Keratinocyte (primary cell): Measurements from ENCODE around the gene FGF1. TPM values are rescaled to one million over a fixed set of nuclear protein-coding genes. Genes with fewer than 3 reads are reported as not detected.

Experiments
- DNase-seq: peaks from one replicate; pipeline ENCODE4 v3.0.0-alpha.2; 2011; ENCODE audit warnings: low read depth, missing footprints, low spot score
- FAIRE-seq: peaks from 2 replicates; lab custom pipeline; 2011; peaks lifted over from hg19 to GRCh38; lab: Jason Lieb, UNC
- H2AFZ ChIP-seq: 2 replicates; pipeline ENCODE4 v1.6.0; 2012; ENCODE audit warnings: low read length, control low read depth, inconsistent platforms; ENCODE audit not compliant: control insufficient read depth
- H3K27ac ChIP-seq: 2 replicates; pipeline ENCODE4 v1.5.1; 2011; ENCODE audit warnings: low read length; ENCODE audit not compliant: control insufficient read depth, insufficient read depth
- H3K27me3 ChIP-seq: 3 replicates; pipeline ENCODE4 v1.6.0; 2011; ENCODE audit warnings: low read length; ENCODE audit not compliant: control insufficient read depth, insufficient read depth; ENCODE audit errors: extremely low read depth
- H3K36me3 ChIP-seq, 2 experiments: 2 replicates in 1 of 2; 3 replicates in 1 of 2; pipeline ENCODE4 v1.5.1; 2011; ENCODE audit warnings: low read length in 2 of 2, mild to moderate bottlenecking in 1 of 2; ENCODE audit not compliant: control insufficient read depth in 2 of 2, insufficient read depth in 2 of 2; ENCODE audit errors: extremely low read depth in 1 of 2
- H3K4me1 ChIP-seq: 3 replicates; pipeline ENCODE4 v1.5.1; 2011; ENCODE audit warnings: low read length; ENCODE audit not compliant: control insufficient read depth, insufficient read depth; ENCODE audit errors: extremely low read depth
- H3K4me2 ChIP-seq: 3 replicates; pipeline ENCODE4 v1.6.0; 2011; ENCODE audit warnings: low read depth, low read length; ENCODE audit not compliant: control insufficient read depth, insufficient read depth; ENCODE audit errors: extremely low read depth
- H3K4me3 ChIP-seq, 3 experiments: fragments of 200-600 bp in 1 of 3; sonication (generic) in 1 of 3; 2 replicates in 2 of 3; 3 replicates in 1 of 3; pipeline ENCODE4 v1.5.1; 2011 to 2016; ENCODE audit warnings: low read length in 3 of 3, mild to moderate bottlenecking in 3 of 3, control low read depth in 2 of 3, inconsistent platforms in 1 of 3, low read depth in 1 of 3, mixed read lengths in 1 of 3, mixed run types in 1 of 3, moderate library complexity in 1 of 3; ENCODE audit not compliant: control insufficient read depth in 2 of 3, insufficient read depth in 2 of 3; ENCODE audit errors: extremely low read depth in 1 of 3
- H3K79me2 ChIP-seq: 2 replicates; pipeline ENCODE4 v1.6.0; 2012; ENCODE audit warnings: low read length; ENCODE audit not compliant: control insufficient read depth, insufficient read depth
- H3K9ac ChIP-seq: 3 replicates; pipeline ENCODE4 v1.6.0; 2011; ENCODE audit warnings: low read length; ENCODE audit not compliant: control insufficient read depth, insufficient read depth; ENCODE audit errors: extremely low read depth
- H3K9me1 ChIP-seq: 3 replicates; pipeline ENCODE4 v1.6.0; 2011; ENCODE audit warnings: low read length; ENCODE audit not compliant: control insufficient read depth, insufficient read depth; ENCODE audit errors: extremely low read depth
- H3K9me3 ChIP-seq: 2 replicates; pipeline ENCODE4 v1.5.1; 2012; ENCODE audit warnings: low read depth, low read length; ENCODE audit not compliant: control insufficient read depth
- H4K20me1 ChIP-seq: 3 replicates; pipeline ENCODE4 v1.6.0; 2011; ENCODE audit warnings: low read length; ENCODE audit not compliant: control insufficient read depth, insufficient read depth; ENCODE audit errors: extremely low read depth
- EZH2 ChIP-seq: IDR thresholded peaks from one replicate; pipeline ENCODE4 v1.6.1; 2012; ENCODE audit warnings: inconsistent platforms, mild to moderate bottlenecking, low read length, moderate library complexity
- dilution Hi-C: fragments of 300-500 bp; cut with MboI; formaldehyde crosslinking; loops from one replicate; pipeline ENCODE4 v1.7.0; 2020; ENCODE audit warnings: low sequenced_read_pairs; ENCODE audit not compliant: extremely low pct_ligation_motif_present
- polyA minus RNA-seq, 3 experiments: library from RNA; depleted of rRNA, polyadenylated mRNA; stranded (reverse); fragments of >200 nt; gene quantifications; 1 replicate in 1 of 3; 2 replicates in 1 of 3; 3 replicates in 1 of 3; pipeline ENCODE4 v1.2.3, GENCODE V29; 2011
- polyA plus RNA-seq, 5 experiments: library from polyadenylated mRNA; depleted of rRNA in 3 of 5; stranded (reverse) in 3 of 5; stranded (forward) in 1 of 5; unstranded in 1 of 5; fragments of >200 nt; gene quantifications; 1 replicate in 1 of 5; 2 replicates in 3 of 5; 3 replicates in 1 of 5; pipeline versions ENCODE4 v1.2.1 to v1.2.3, GENCODE V29; 2011 to 2012; ENCODE audit warnings: missing spikeins in 2 of 5, low read depth in 1 of 5, low replicate concordance in 1 of 5
- TF ChIP-seq, protein P1 (sequence below), 3 experiments: IDR thresholded peaks in 1 of 3; conservative IDR thresholded peaks in 1 of 3; optimal IDR thresholded peaks in 1 of 3; 2 replicates in 2 of 3; 3 replicates in 1 of 3; pipeline versions ENCODE3 to v1.5.1; 2011; ENCODE audit warnings: low read length in 3 of 3, mild to moderate bottlenecking in 3 of 3, moderate library complexity in 2 of 3, control low read depth in 1 of 3, inconsistent platforms in 1 of 3; ENCODE audit not compliant: insufficient read depth in 2 of 3; ENCODE audit errors: extremely low read depth in 1 of 3

The FGF1 gene
- polyA plus RNA-seq (1.0 to 2.4 TPM (median 1.8 TPM) in 3 replicates), polyA minus RNA-seq (0.66 to 1.8 TPM (median 0.96 TPM) in 3 replicates)
- not detected for polyA plus RNA-seq (2011; ENCODE audit: low read depth)
- 0.55 and 0.56 TPM in 2 replicates for polyA plus RNA-seq (2011; cell fraction: cytosol; rRNA removed)
- polyA plus RNA-seq (2011; cell fraction: nucleus; rRNA removed): 0.33 and 0.43 TPM in 2 replicates
- 0.10 and 2.3 TPM in 2 replicates for polyA plus RNA-seq (2012; ENCODE audit: low replicate concordance)
- not detected for polyA minus RNA-seq (2011; cell fraction: cytosol; rRNA and poly(A)+ RNA removed)
- 0.11 and 2.6 TPM in 2 replicates for polyA minus RNA-seq (2011; cell fraction: nucleus; rRNA and poly(A)+ RNA removed)

DNA sequence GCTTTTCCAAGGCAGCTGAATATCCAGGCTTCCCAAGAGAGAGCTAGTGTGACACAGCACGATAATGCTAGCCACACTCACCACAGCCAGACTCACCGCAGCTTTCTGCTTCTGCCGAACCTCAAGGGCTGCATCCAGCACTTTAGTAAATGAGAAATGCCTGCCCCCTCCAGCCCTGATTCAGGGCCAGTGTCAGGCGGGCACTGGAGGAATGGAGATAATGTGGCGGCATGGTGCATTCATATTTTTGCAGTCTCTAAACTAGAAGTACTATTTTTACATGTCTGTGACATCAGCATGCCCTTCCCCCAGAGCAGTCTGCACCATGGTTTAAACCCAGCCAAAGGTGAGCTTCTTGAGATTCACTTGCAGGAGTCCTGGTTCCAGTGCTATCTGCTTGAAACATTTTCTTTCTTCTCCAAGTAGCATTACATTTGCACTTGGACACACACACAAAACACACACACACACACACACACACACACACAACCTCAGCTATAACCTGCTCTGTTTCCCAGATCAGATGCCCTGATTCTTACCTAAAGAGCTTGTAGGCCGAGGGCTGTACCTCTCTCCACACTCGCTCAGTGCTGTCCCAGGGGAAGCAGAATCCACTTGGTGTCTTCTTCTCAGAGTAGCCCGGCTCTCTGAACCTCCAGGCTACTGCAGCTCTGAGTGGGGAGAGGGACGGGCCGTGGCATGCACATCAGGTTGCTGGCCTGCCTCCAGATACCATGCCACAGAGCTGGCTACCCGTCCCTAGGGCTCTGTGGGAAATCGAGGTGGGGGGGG is at the start of gene FGF1:
Gene FGF1, minus strand, starts transcription at position 673 of the 792 bp plus-strand sequence. CDS start 71,963 bp downstream, outside the sequence.
- DNase-seq (peak; percentile 67), FAIRE-seq (peak; percentile 94)
- Histone ChIP-seq H2AFZ (no peak within 1 kb of the TSS), H3K9ac (peak within 1 kb of the TSS; percentile 67), H4K20me1 (no peaks in the 10 kb centered on the region), H3K9me1 (peaks cover 3% of the 10 kb centered on the region), H3K79me2 (no peaks in the 10 kb centered on the region), H3K36me3 (no peaks in the 10 kb centered on the region), H3K27ac (peak within 1 kb of the TSS; percentile 67), H3K27me3 (no peaks in the 10 kb centered on the region), H3K4me3 (peak within 1 kb of the TSS in 1 of 3 experiments; percentile 12), H3K4me2 (peak within 1 kb of the TSS; percentile 39), H3K4me1 (peaks cover 44% of the 10 kb centered on the region), H3K9me3 (no peaks in the 10 kb centered on the region)
- dilution Hi-C loops: no loop called here
- TF ChIP-seq, protein P1, sequence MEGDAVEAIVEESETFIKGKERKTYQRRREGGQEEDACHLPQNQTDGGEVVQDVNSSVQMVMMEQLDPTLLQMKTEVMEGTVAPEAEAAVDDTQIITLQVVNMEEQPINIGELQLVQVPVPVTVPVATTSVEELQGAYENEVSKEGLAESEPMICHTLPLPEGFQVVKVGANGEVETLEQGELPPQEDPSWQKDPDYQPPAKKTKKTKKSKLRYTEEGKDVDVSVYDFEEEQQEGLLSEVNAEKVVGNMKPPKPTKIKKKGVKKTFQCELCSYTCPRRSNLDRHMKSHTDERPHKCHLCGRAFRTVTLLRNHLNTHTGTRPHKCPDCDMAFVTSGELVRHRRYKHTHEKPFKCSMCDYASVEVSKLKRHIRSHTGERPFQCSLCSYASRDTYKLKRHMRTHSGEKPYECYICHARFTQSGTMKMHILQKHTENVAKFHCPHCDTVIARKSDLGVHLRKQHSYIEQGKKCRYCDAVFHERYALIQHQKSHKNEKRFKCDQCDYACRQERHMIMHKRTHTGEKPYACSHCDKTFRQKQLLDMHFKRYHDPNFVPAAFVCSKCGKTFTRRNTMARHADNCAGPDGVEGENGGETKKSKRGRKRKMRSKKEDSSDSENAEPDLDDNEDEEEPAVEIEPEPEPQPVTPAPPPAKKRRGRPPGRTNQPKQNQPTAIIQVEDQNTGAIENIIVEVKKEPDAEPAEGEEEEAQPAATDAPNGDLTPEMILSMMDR (optimal IDR thresholded peaks at IDR 0.05 in 1 of 3, IDR thresholded peaks at IDR 0.05 in 1 of 3, conservative IDR thresholded peaks at IDR 0.05 in 1 of 3; ENCODE audit: extremely low read depth in 1 of 3, insufficient read depth in 2 of 3, low read length in 3 of 3): no peak
- TF ChIP-seq EZH2: no peak

DNA sequence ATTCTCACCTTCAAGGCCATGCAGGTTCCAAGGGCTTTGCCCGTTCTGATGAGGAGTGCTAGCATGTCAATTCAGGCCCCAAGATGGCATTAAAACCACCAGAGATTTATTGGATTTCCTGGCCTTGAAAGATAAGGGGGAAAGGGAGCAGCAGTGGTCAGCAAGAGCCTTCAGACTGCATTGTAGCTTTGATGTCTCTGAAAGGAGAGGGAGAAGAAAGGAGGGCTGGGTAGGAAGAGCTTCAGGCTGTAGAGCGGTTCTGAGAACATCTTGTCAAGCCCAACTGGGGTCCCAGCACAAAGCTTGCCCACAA is 41.8 kb upstream of the FGF1 start:
- no peak overlapping the region for H3K9ac ChIP-seq
- dilution Hi-C loops: loop anchor here (10.0 kb wide), 1 partner anchor 147 kb away; no protein-coding TSS in a partner anchor
- no peak for FAIRE-seq

More for the DNA sequence above, 41.8 kb upstream of the FGF1 start:
- no peak overlapping the region for H3K4me2 ChIP-seq
- H4K20me1 ChIP-seq: no peaks in the 10 kb centered on the region
- H3K9me3 ChIP-seq: no peaks in the 10 kb centered on the region
- H2AFZ ChIP-seq: no peak overlapping the region
- no peak overlapping the region for H3K4me3 ChIP-seq
- H3K27me3 ChIP-seq: no peaks in the 10 kb centered on the region
- no peaks in the 10 kb centered on the region for H3K36me3 ChIP-seq
- no peak overlapping the region for H3K27ac ChIP-seq
- no peaks in the 10 kb centered on the region for H3K9me1 ChIP-seq
- H3K79me2 ChIP-seq: no peaks in the 10 kb centered on the region
- H3K4me1 ChIP-seq: peaks cover 26% of the 10 kb centered on the region
- TF ChIP-seq EZH2: no peak
- TF ChIP-seq, protein P1 (optimal IDR thresholded peaks at IDR 0.05 in 1 of 3, IDR thresholded peaks at IDR 0.05 in 1 of 3, conservative IDR thresholded peaks at IDR 0.05 in 1 of 3; ENCODE audit: extremely low read depth in 1 of 3, insufficient read depth in 2 of 3, low read length in 3 of 3): no peak
- no peak for DNase-seq
